LNCAP (cell line): ENCODE results near the gene TACR1.

ENCODE experiments used
- CTCF ChIP-seq: fragments of 450-650 bp; IDR thresholded peaks from 2 replicates; pipeline ENCODE4 v1.5.1; 2017; ENCODE audit warnings: mild to moderate bottlenecking

Gene TACR1

GRCh38 chr2:75088791-75089190 is 110.5 kb downstream of the TACR1 start:
- no peak for TF ChIP-seq CTCF

GRCh38 chr2:75087736-75088135 is 111.6 kb downstream of the TACR1 start:
- no peak for TF ChIP-seq CTCF

GRCh38 chr2:75079575-75079974 is 119.7 kb downstream of the TACR1 start:
- no peak for TF ChIP-seq CTCF

GRCh38 chr2:75077909-75078308 is 121.4 kb downstream of the TACR1 start:
- TF ChIP-seq CTCF, result no peak

- no peak for TF ChIP-seq CTCF
These were observed 123.2 kb downstream of the TACR1 start for GRCh38 chr2:75076088-75076487.

- no peak for TF ChIP-seq CTCF
These were observed 124.6 kb downstream of the TACR1 start for GRCh38 chr2:75074708-75075107.

- no peak for TF ChIP-seq CTCF
These were observed 125.1 kb downstream of the TACR1 start for GRCh38 chr2:75074228-75074627.

GRCh38 chr2:75071766-75072165 is 127.6 kb downstream of the TACR1 start:
- no peak for TF ChIP-seq CTCF
